Measurements from ENCODE around the gene OR10A2.

DNA sequence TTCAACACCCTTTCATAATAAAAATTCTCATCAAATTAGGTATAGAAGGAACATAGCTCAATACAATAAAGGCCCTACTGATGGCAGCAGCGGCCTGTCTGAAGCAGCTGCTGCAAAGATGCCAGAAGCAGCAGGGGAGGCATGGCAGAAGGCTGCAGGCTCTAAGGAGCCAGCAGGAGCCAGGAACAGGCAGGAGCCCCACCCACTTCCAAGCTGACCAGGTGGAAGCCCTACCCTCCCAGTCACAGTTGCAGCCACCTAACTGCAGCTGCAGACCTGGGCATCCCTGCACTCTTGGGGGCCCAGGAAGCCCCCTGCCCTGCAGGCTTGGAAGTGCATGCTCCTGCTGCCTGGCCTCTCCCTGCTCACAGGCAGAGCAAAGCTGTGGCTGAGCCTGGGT, 45.2 kb upstream of the OR10A2 start:
- no peak for TF ChIP-seq EZH2 (IDR thresholded peaks at IDR 0.05; ENCODE audit: insufficient read depth, poor library complexity, severe bottlenecking)
- TF ChIP-seq EZH2phosphoT487 (IDR thresholded peaks at IDR 0.05; ENCODE audit: insufficient read depth, low read depth) = no peak

Data from GM23248 (cell line).